Measurements from ENCODE around the gene HSPA13.
"Not testable (repeated sequence)": the region's sequence is repeated elsewhere in the genome, so short reads cannot be mapped to it uniquely, and the experiment has no call there.

HSPA13 gene

GRCh38 chr21:14358775-14359174 is 24.2 kb downstream of the HSPA13 start:
- DNase-seq = no peak
- Mint-ChIP-seq H3K9me3 (no peaks in the 10 kb centered on the region), H3K36me3 (no peaks in the 10 kb centered on the region), H3K4me1 (no peaks in the 10 kb centered on the region), H3K27ac (no peak overlapping the region), H3K27me3 (peaks cover 14 to 21% of the 10 kb centered on the region in 2 donors), H3K4me3 (no peak overlapping the region)
- no peak for ATAC-seq (replicated peaks)

DNA sequence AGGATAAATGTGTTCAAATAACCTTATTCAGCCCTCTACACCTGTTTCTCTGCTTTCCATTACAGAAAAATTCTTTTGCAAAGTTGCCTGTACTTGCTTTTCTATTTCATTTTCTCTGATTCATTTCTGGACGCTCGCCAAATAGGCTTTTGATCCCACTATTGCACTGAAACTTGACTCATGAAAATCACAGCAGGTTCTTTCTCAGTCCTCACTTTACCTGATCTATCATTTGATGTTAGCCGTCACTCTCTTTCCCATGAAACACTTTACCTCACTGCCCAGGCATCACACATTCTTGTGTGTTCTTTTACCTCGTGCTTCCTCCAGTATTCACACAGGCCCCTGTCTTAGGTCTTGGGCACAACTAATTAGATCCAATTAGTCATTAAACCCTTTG is 26.2 kb downstream of the HSPA13 start:
- no peak overlapping the region for H3K27ac Mint-ChIP-seq
- H3K4me3 Mint-ChIP-seq = no peak overlapping the region
- DNase-seq (no peak), ATAC-seq (replicated peaks) (no peak)
- H3K27me3 Mint-ChIP-seq = peaks cover 10 to 13% of the 10 kb centered on the region in 2 donors
- no peaks in the 10 kb centered on the region for H3K9me3 Mint-ChIP-seq
- H3K36me3 Mint-ChIP-seq = no peaks in the 10 kb centered on the region
- no peaks in the 10 kb centered on the region for H3K4me1 Mint-ChIP-seq

- DNase-seq (no peak), ATAC-seq (replicated peaks) (no peak)
- Mint-ChIP-seq H3K4me3 (no peak overlapping the region), H3K9me3 (no peaks in the 10 kb centered on the region), H3K27me3 (peaks cover 6% of the 10 kb centered on the region in 2 donors), H3K27ac (no peak overlapping the region), H3K4me1 (no peaks in the 10 kb centered on the region), H3K36me3 (no peaks in the 10 kb centered on the region)
These were observed 28.4 kb downstream of the HSPA13 start for GRCh38 chr21:14354515-14354914.

DNA sequence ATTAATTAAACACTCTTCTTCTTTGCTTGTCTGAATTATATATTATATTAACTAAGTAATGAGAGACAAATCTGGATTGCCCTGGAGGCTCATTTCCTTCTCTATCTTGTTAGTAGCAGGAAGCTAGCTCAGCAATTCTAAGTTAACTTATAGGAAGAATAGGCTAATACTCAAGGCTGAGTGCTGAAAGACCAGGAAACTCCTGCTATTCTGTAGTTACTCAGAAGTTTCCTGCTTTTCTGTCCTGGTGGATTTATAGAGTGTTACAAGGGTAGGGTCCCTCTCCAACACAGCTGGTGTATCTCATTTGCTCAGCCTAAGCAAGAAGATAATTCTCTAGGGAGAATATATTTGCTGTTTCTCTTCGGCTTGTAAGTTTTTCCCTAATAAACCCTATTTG is 29.2 kb downstream of the HSPA13 start:
- Mint-ChIP-seq H3K4me1 (no peaks in the 10 kb centered on the region), H3K27ac (no peak overlapping the region), H3K4me3 (no peak overlapping the region), H3K27me3 (peaks cover 6% of the 10 kb centered on the region in 2 donors), H3K9me3 (no peaks in the 10 kb centered on the region), H3K36me3 (no peaks in the 10 kb centered on the region)
- ATAC-seq (replicated peaks) (no peak), DNase-seq (no peak)

- Mint-ChIP-seq H3K36me3 (no peaks in the 10 kb centered on the region), H3K9me3 (no peaks in the 10 kb centered on the region), H3K27ac (no peak overlapping the region), H3K27me3 (peaks cover 6% of the 10 kb centered on the region in 2 donors), H3K4me1 (no peaks in the 10 kb centered on the region), H3K4me3 (no peak overlapping the region)
- no peak for DNase-seq
- ATAC-seq (replicated peaks) = no peak
These were observed 29.7 kb downstream of the HSPA13 start for GRCh38 chr21:14353231-14353630.

DNA sequence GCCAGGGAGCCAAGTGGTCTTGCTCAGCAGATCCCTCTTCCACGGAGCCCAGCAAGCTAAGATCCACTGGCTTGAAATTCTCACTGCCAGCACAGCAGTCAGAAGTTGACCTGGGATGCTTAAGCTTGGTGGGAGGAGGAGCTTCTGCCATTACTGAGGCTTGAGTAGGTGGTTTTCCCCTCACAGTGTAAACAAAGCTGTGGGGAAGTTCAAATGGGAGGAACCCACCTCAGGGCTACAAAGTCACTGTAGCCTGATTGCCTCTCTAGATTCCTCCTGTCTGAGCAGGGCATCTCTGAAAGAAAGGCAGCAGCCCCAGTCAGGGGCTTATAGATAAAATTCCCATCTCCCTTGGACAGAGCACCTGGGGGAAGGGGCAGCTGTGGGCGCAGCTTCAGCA is 55.6 kb downstream of the HSPA13 start:
- not testable (repeated sequence) for H3K27ac Mint-ChIP-seq, H3K4me1 Mint-ChIP-seq, H3K36me3 Mint-ChIP-seq, H3K4me3 Mint-ChIP-seq, DNase-seq
- ATAC-seq (replicated peaks) = peak in 1 of 2 donors; percentile 41
- peaks cover 23 to 35% of the 10 kb centered on the region in 2 donors for H3K27me3 Mint-ChIP-seq
- H3K9me3 Mint-ChIP-seq = peaks cover 9 to 12% of the 10 kb centered on the region in 2 donors

GRCh38 chr21:14325595-14325994 is 57.4 kb downstream of the HSPA13 start:
- Mint-ChIP-seq H3K27ac (no peak overlapping the region), H3K36me3 (no peaks in the 10 kb centered on the region), H3K27me3 (peaks cover 23 to 35% of the 10 kb centered on the region in 2 donors), H3K4me3 (no peak overlapping the region), H3K4me1 (no peaks in the 10 kb centered on the region), H3K9me3 (peaks cover 9 to 10% of the 10 kb centered on the region in 2 donors)
- no peak for ATAC-seq (replicated peaks)
- no peak for DNase-seq

All from stimulated activated naive B cell treated with anti-CD40 and anti-IgM and Interleukin-4, amounts not matched to agents 10 μg/mL and 1 μg/mL and 100 μg/mL, for 72 hours (primary cell).